GM23338 (cell line): ENCODE results near the gene MS4A5.

Source experiments
- CREB1 ChIP-seq: fragments of 250-450 bp; sonication (Bioruptor Pico); IDR thresholded peaks from 2 replicates; pipeline ENCODE4 v1.5.0; 2020; ENCODE audit warnings: low read depth, mild to moderate bottlenecking, moderate library complexity
- CTCF ChIP-seq, 2 experiments: fragments of 200-600 bp in 1 of 2; sonication (generic) in 1 of 2; conservative IDR thresholded peaks; 2 replicates each; pipeline versions ENCODE4 v1.5.1 to v1.6.1; 2016 to 2017; ENCODE audit warnings: antibody characterized with exemption in 2 of 2, low read depth in 2 of 2, mild to moderate bottlenecking in 2 of 2, moderate library complexity in 1 of 2
- EZH2 ChIP-seq: fragments of 200-600 bp; sonication (generic); IDR thresholded peaks from one replicate; pipeline ENCODE4 v1.8.0; 2017; ENCODE audit warnings: antibody characterized with exemption, mild to moderate bottlenecking, low read depth; ENCODE audit not compliant: unreplicated experiment
- EZH2phosphoT487 ChIP-seq: fragments of 200-600 bp; sonication (generic); IDR thresholded peaks from one replicate; pipeline ENCODE4 v1.8.1; 2018; ENCODE audit warnings: antibody characterized with exemption; ENCODE audit not compliant: unreplicated experiment
- JUNB ChIP-seq: IDR thresholded peaks from one replicate; pipeline ENCODE4 v1.6.1; 2016; ENCODE audit warnings: antibody characterized with exemption; ENCODE audit not compliant: unreplicated experiment
- NANOG ChIP-seq: IDR thresholded peaks from 2 replicates; pipeline ENCODE4 v1.6.1; 2016; ENCODE audit warnings: antibody characterized with exemption, borderline replicate concordance
- POLR2AphosphoS5 ChIP-seq: IDR thresholded peaks from 2 replicates; pipeline ENCODE4 v1.6.1; 2016; ENCODE audit warnings: antibody characterized with exemption, low read depth
- ZNF114 ChIP-seq: fragments of 250-450 bp; sonication (Bioruptor Pico); IDR thresholded peaks from 2 replicates; pipeline ENCODE4 v1.5.0; 2020; ENCODE audit warnings: mild to moderate bottlenecking, moderate library complexity
- ZNF331 ChIP-seq: fragments of 250-450 bp; sonication (Bioruptor Pico); IDR thresholded peaks from 2 replicates; pipeline ENCODE4 v1.5.0; 2020; ENCODE audit warnings: low read depth, mild to moderate bottlenecking, moderate library complexity
- TF ChIP-seq, protein P1 (sequence below): IDR thresholded peaks from one replicate; pipeline ENCODE4 v1.6.1; 2018; ENCODE audit warnings: antibody characterized with exemption; ENCODE audit not compliant: unreplicated experiment
- TF ChIP-seq, protein P2 (sequence below): IDR thresholded peaks from 2 replicates; pipeline ENCODE4 v1.6.1; 2016; ENCODE audit warnings: antibody characterized with exemption

- no peak for TF ChIP-seq EZH2
- no peak for TF ChIP-seq CTCF (conservative IDR thresholded peaks at IDR 0.05; ENCODE audit: low read depth in 2 of 2)
- TF ChIP-seq CREB1 (CRISPR knock-in tag) = no peak
- no peak for TF ChIP-seq POLR2AphosphoS5
- TF ChIP-seq JUNB = no peak
- TF ChIP-seq, protein P1, sequence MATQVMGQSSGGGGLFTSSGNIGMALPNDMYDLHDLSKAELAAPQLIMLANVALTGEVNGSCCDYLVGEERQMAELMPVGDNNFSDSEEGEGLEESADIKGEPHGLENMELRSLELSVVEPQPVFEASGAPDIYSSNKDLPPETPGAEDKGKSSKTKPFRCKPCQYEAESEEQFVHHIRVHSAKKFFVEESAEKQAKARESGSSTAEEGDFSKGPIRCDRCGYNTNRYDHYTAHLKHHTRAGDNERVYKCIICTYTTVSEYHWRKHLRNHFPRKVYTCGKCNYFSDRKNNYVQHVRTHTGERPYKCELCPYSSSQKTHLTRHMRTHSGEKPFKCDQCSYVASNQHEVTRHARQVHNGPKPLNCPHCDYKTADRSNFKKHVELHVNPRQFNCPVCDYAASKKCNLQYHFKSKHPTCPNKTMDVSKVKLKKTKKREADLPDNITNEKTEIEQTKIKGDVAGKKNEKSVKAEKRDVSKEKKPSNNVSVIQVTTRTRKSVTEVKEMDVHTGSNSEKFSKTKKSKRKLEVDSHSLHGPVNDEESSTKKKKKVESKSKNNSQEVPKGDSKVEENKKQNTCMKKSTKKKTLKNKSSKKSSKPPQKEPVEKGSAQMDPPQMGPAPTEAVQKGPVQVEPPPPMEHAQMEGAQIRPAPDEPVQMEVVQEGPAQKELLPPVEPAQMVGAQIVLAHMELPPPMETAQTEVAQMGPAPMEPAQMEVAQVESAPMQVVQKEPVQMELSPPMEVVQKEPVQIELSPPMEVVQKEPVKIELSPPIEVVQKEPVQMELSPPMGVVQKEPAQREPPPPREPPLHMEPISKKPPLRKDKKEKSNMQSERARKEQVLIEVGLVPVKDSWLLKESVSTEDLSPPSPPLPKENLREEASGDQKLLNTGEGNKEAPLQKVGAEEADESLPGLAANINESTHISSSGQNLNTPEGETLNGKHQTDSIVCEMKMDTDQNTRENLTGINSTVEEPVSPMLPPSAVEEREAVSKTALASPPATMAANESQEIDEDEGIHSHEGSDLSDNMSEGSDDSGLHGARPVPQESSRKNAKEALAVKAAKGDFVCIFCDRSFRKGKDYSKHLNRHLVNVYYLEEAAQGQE = no peak
- TF ChIP-seq EZH2phosphoT487 = no peak
- no peak for TF ChIP-seq ZNF331
- TF ChIP-seq, protein P2, sequence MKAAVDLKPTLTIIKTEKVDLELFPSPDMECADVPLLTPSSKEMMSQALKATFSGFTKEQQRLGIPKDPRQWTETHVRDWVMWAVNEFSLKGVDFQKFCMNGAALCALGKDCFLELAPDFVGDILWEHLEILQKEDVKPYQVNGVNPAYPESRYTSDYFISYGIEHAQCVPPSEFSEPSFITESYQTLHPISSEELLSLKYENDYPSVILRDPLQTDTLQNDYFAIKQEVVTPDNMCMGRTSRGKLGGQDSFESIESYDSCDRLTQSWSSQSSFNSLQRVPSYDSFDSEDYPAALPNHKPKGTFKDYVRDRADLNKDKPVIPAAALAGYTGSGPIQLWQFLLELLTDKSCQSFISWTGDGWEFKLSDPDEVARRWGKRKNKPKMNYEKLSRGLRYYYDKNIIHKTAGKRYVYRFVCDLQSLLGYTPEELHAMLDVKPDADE = no peak
- TF ChIP-seq ZNF114 (CRISPR knock-in tag) = no peak
- TF ChIP-seq NANOG = no peak
Measured at GRCh38 chr11:60422609-60423008, 6.8 kb upstream of the MS4A5 start.
